Pancreas (tissue), 10 donors: Measurements from ENCODE around the gene SEPTIN7. TPM values are rescaled to one million over a fixed set of nuclear protein-coding genes. Genes with fewer than 3 reads are reported as not detected.
A peak's percentile ranks its signal among the peaks of the same experiment; 100 is the strongest.

Experiments used
- ATAC-seq, 4 donors: fragments of 200-7000 bp; cut with Tn5 transposase; one replicate each; pipeline versions ENCODE4 v1.8.0 to v1.9.1; 2020; ENCODE audit warnings: mild to moderate bottlenecking in 4 of 4, moderate library complexity in 4 of 4
- DNase-seq, 6 donors: peaks; one replicate each; pipeline ENCODE4 v3.0.0-alpha.2; 2020
- FAIRE-seq: peaks from 2 replicates; lab custom pipeline; 2012; peaks lifted over from hg19 to GRCh38; lab: Jason Lieb, UNC
- H3K27ac ChIP-seq, 4 donors: fragments of 200-600 bp; sonication (generic); 1 replicate in 3 of 4; 2 replicates in 1 of 4; pipeline versions ENCODE4 v1.5.0 to v1.8.0; 2020
- H3K27me3 ChIP-seq, 4 donors: fragments of 200-600 bp; one replicate each; pipeline ENCODE4 v1.8.0; 2021
- H3K36me3 ChIP-seq, 3 donors: fragments of 200-600 bp; sonication (generic) in 1 of 3; one replicate each; pipeline versions ENCODE4 v1.5.0 to v1.8.0; 2020 to 2021
- H3K4me1 ChIP-seq, 3 donors: fragments of 200-600 bp; one replicate each; pipeline ENCODE4 v1.8.0; 2021
- H3K4me3 ChIP-seq, 4 donors: fragments of 200-600 bp; sonication (generic) in 2 of 4; one replicate each; pipeline versions ENCODE4 v1.5.0 to v1.8.0; 2020 to 2021
- H3K9me3 ChIP-seq, 4 donors: fragments of 200-600 bp; one replicate each; pipeline ENCODE4 v1.8.0; 2021
- CTCF ChIP-seq, 4 donors: fragments of 200-600 bp; sonication (generic) in 3 of 4; IDR thresholded peaks; one replicate each; pipeline versions ENCODE4 v1.5.0 to v1.8.0; 2021; ENCODE audit warnings: antibody characterized with exemption in 4 of 4
- WGBS, 2 donors: extraction: QIAGEN DNeasy Blood & Tissue Kit; methylation state at CpG; one replicate each; pipeline ENCODE4 v1.1.7; 2013; 5-methylcytosine and 5-hydroxymethylcytosine counted together
- intact Hi-C, 3 donors: fragments of 100-400 bp; cut with DNase I; formaldehyde crosslinking; loops; one replicate each; pipeline versions ENCODE4 v1.11.1 to v1.14.2; 2022
- polyA plus RNA-seq, 2 donors: library from polyadenylated mRNA; stranded (reverse); fragments of 200-250 nt; gene quantifications; one replicate each; pipeline ENCODE4 v1.2.3, GENCODE V29; 2013
- total RNA-seq, 6 donors: library from RNA; stranded (reverse); fragmentation: NEBNext Ultra II Directional in 4 of 6; extraction: Animal tissue kit (Norgen Biotek cat#: 25700) in 4 of 6; gene quantifications; one replicate each; pipeline versions ENCODE4 v1.2.1 to v1.2.4, GENCODE V29; 2021 to 2023
- donor health status: healthy with polysubstance abuse.
- donor health status: DM: no; HTN: no; CAD: no; lungs with moderate emphysema.
- donor health status: DM: no; HTN: no; CAD: no.
- donor health status: control.
- donor health status: control.
- donor health status: Bipolar disorder and iron deficiency.
- donor health status: DM: yes; HTN: yes; CAD: no.
- donor health status: DM: no; HTN: no; CAD: no.
- donor health status: DM: no; HTN: no; CAD: no.
- donor health status: DM: yes; HTN: yes; CAD: no.

The SEPTIN7 gene
- 10 to 100 TPM; 27.6 to 75.9 (median 37.7) TPM for total RNA-seq
- polyA plus RNA-seq, result 10 to 100 TPM; 35.7 to 73.5 TPM

- FAIRE-seq, result peak; percentile 87
- Histone ChIP-seq H3K27me3 (no peaks in the 10 kb centered on the region), H3K27ac (peak within 1 kb of the TSS; percentile 92 to 97 (median 96)), H3K36me3 (no peaks in the 10 kb centered on the region), H3K4me1 (peaks cover 3 to 29% (median 24%) of the 10 kb centered on the region in 3 donors), H3K4me3 (peak within 1 kb of the TSS; percentile 79 to 96 (median 91)), H3K9me3 (no peaks in the 10 kb centered on the region)
- WGBS, 2 donors, result 0 to 1% methylated on average over 50 to 62 of the region's 62 CpGs
- ATAC-seq, result peak; percentile 94 to 98 (median 95)
- intact Hi-C loops, result no loop called here
- peak; percentile 94 to 99 (median 99) for DNase-seq
- TF ChIP-seq CTCF (IDR thresholded peaks at IDR 0.05), result no peak
These were observed at the start of gene SEPTIN7 for GRCh38 chr7:35800718-35801391. SEPTIN7 (plus strand) TSS chr7:35801057; CDS start chr7:35801210, 153 bp downstream.

GRCh38 chr7:35752742-35753141 lies 48.1 kb upstream of the SEPTIN7 start:
- 87 to 89% methylated on average over 2 of the region's 2 CpGs for WGBS, 2 donors
- no peak for TF ChIP-seq CTCF (IDR thresholded peaks at IDR 0.05)
- Histone ChIP-seq H3K36me3 (no peaks in the 10 kb centered on the region), H3K4me1 (no peaks in the 10 kb centered on the region), H3K27me3 (no peaks in the 10 kb centered on the region), H3K4me3 (no peak overlapping the region), H3K27ac (no peak overlapping the region), H3K9me3 (no peaks in the 10 kb centered on the region)
- FAIRE-seq (no peak), DNase-seq (no peak), ATAC-seq (no peak)
- intact Hi-C loops, result no loop called here

GRCh38 chr7:35753761-35754603 lies 46.9 kb upstream of the SEPTIN7 start:
- no peaks in the 10 kb centered on the region for H3K9me3 ChIP-seq
- H3K27ac ChIP-seq, result no peak overlapping the region
- no peak overlapping the region for H3K4me3 ChIP-seq
- FAIRE-seq, result no peak
- H3K36me3 ChIP-seq, result no peaks in the 10 kb centered on the region
- no peaks in the 10 kb centered on the region for H3K4me1 ChIP-seq
- 73 to 75% methylated on average over 7 of the region's 7 CpGs for WGBS, 2 donors
- no peaks in the 10 kb centered on the region for H3K27me3 ChIP-seq
- ATAC-seq, result peak in 3 of 4 donors; percentile 45 to 58 (median 47)
- DNase-seq, result peak in 2 of 6 donors; percentile 5 to 9
- intact Hi-C loops, result no loop called here
- TF ChIP-seq CTCF (IDR thresholded peaks at IDR 0.05), result no peak

- peak in 3 of 4 donors; percentile 13 to 48 (median 41) for ATAC-seq
- no peak overlapping the region for H3K27ac ChIP-seq
These were observed 46.1 kb upstream of the SEPTIN7 start for GRCh38 chr7:35754741-35755140.

More at GRCh38 chr7:35754741-35755140, 46.1 kb upstream of the SEPTIN7 start:
- Histone ChIP-seq H3K4me3 (no peak overlapping the region), H3K4me1 (no peaks in the 10 kb centered on the region), H3K9me3 (no peaks in the 10 kb centered on the region), H3K27me3 (no peaks in the 10 kb centered on the region), H3K36me3 (no peaks in the 10 kb centered on the region)
- intact Hi-C loops, result no loop called here
- no peak for TF ChIP-seq CTCF (IDR thresholded peaks at IDR 0.05)
- DNase-seq, result no peak
- 76 to 83% methylated on average over 1 of the region's 1 CpG for WGBS, 2 donors
- FAIRE-seq, result no peak
